Gastroesophageal sphincter (tissue), 4 donors: ENCODE data around the gene MX2. TPM values are rescaled to one million over a fixed set of nuclear protein-coding genes. Genes with fewer than 3 reads are reported as not detected.

Experiments
- ATAC-seq: fragments of 150-250 bp; one replicate; pipeline ENCODE4 v1.9.1; 2016; ENCODE audit warnings: mild to moderate bottlenecking, moderate library complexity
- H3K27ac ChIP-seq, 4 donors: fragments of 200-600 bp; sonication (generic) in 3 of 4; 1 replicate in 3 of 4; 2 replicates in 1 of 4; pipeline ENCODE4 v1.5.1; 2016 to 2019
- H3K27me3 ChIP-seq: fragments of 200-600 bp; sonication (generic); one replicate; pipeline ENCODE4 v1.5.1; 2019
- H3K36me3 ChIP-seq, 2 donors: fragments of 200-600 bp; sonication (generic); one replicate each; pipeline ENCODE4 v1.5.1; 2019; ENCODE audit warnings: control low read depth in 1 of 2
- H3K4me1 ChIP-seq, 3 donors: fragments of 200-600 bp; sonication (generic); 1 replicate in 2 of 3; 2 replicates in 1 of 3; pipeline ENCODE4 v1.5.1; 2016 to 2019; ENCODE audit warnings: control low read depth in 2 of 3
- H3K4me3 ChIP-seq, 2 donors: fragments of 200-600 bp; sonication (generic); one replicate each; pipeline ENCODE4 v1.5.1; 2019; ENCODE audit warnings: mild to moderate bottlenecking in 1 of 2, moderate library complexity in 1 of 2
- H3K9me3 ChIP-seq, 3 donors: fragments of 200-600 bp; sonication (generic); one replicate each; pipeline ENCODE4 v1.5.1; 2017 to 2019; ENCODE audit warnings: control low read depth in 2 of 3
- CTCF ChIP-seq, 4 experiments: fragments of 200-600 bp in 2 of 4; fragments of 450-650 bp in 2 of 4; sonication (generic) in 1 of 4; IDR thresholded peaks; one replicate each; pipeline ENCODE4 v1.5.1; 2017 to 2019; ENCODE audit warnings: antibody characterized with exemption in 4 of 4, mild to moderate bottlenecking in 2 of 4, moderate library complexity in 2 of 4
- EP300 ChIP-seq: sonication (generic); formaldehyde crosslinking; IDR thresholded peaks from one replicate; pipeline ENCODE4 v1.6.1; 2017; ENCODE audit warnings: antibody characterized with exemption, mild to moderate bottlenecking
- POLR2A ChIP-seq, 2 donors: fragments of 450-650 bp; IDR thresholded peaks; one replicate each; pipeline ENCODE4 v1.6.1; 2017; ENCODE audit warnings: antibody characterized with exemption in 2 of 2, mild to moderate bottlenecking in 2 of 2, moderate library complexity in 1 of 2
- POLR2AphosphoS5 ChIP-seq: sonication (generic); formaldehyde crosslinking; IDR thresholded peaks from one replicate; pipeline ENCODE4 v1.6.1; 2017; ENCODE audit warnings: antibody characterized with exemption
- WGBS, 2 donors: methylation state at CpG; one replicate each; pipeline ENCODE4 v1.1.5; 2018; ENCODE audit warnings: low coverage in 1 of 2; 5-methylcytosine and 5-hydroxymethylcytosine counted together
- total RNA-seq, 4 donors: library from RNA; depleted of rRNA; stranded (reverse); fragments of >200 nt; gene quantifications; one replicate each; pipeline ENCODE4 v1.1.0, GENCODE V29; 2016

The MX2 gene
- total RNA-seq, 4 donors from 2014 or later = 7.3 to 16.3 (median 11.2) TPM

GRCh38 chr21:41349126-41349525 is 12.7 kb upstream of the MX2 start:
- ATAC-seq = no peak
- H3K27me3 ChIP-seq = peaks cover 52% of the 10 kb centered on the region
- no peak overlapping the region for H3K4me3 ChIP-seq
- H3K9me3 ChIP-seq = no peaks in the 10 kb centered on the region
- no peak overlapping the region for H3K27ac ChIP-seq
- no peaks in the 10 kb centered on the region for H3K36me3 ChIP-seq
- 50 to 64% methylated on average over 3 to 5 of the region's 7 CpGs for WGBS, 2 donors
- no peak for TF ChIP-seq EP300
- TF ChIP-seq POLR2AphosphoS5 = no peak
- no peak for TF ChIP-seq CTCF (IDR thresholded peaks at IDR 0.05)
- TF ChIP-seq POLR2A (IDR thresholded peaks at IDR 0.05) = no peak
- no peaks in the 10 kb centered on the region for H3K4me1 ChIP-seq

DNA sequence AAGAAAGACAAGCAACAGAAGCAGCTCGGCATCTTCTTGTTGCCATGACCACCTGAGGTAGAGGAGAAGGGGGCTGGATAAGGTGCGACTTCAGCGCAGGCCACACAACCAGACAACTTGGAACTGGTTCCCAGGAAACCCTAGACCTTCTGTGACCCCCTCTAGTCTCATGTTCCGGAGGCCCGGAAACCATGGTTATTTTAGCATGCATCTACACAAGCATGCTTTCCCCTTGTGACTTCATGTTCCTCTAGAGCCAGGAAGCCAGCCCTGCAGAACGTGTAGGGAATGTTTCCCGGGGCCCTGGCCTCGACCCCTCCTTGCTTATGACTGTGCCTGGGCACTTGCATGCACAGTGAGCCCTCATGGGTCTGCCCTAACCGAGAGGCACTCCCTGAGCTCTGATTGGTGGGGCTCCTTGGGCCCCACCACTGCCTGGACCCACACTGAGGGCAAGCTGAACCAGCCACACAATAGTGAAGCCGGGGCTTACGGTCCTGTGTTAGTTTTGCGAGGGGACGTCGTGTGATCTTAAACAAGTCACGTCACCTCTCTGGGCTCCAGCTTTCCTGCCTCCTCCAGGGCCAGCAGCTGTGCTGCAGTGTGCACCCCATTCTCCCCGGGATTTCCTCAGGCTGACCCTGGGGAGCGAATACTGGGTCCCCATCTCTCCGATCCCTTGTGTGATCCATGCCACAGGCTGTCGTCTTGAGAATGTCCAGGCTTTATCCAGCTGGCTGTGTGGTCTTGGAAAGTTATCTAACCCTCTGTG is 12.0 kb upstream of the MX2 start:
- Histone ChIP-seq H3K27ac (no peak overlapping the region), H3K4me1 (no peaks in the 10 kb centered on the region), H3K36me3 (no peaks in the 10 kb centered on the region), H3K4me3 (no peak overlapping the region), H3K27me3 (peaks cover 52% of the 10 kb centered on the region), H3K9me3 (no peaks in the 10 kb centered on the region)
- ATAC-seq = no peak
- TF ChIP-seq POLR2AphosphoS5 (no peak), POLR2A (IDR thresholded peaks at IDR 0.05) (no peak), CTCF (IDR thresholded peaks at IDR 0.05) (no peak), EP300 (no peak)
- 84 to 100% methylated on average over 2 to 9 of the region's 19 CpGs for WGBS, 2 donors

- no peak overlapping the region for H3K27ac ChIP-seq
- H3K27me3 ChIP-seq = peaks cover 48% of the 10 kb centered on the region
- 89 to 90% methylated on average over 6 to 11 of the region's 16 CpGs for WGBS, 2 donors
- H3K9me3 ChIP-seq = no peaks in the 10 kb centered on the region
- no peak for TF ChIP-seq POLR2AphosphoS5
- no peak overlapping the region for H3K4me3 ChIP-seq
- H3K36me3 ChIP-seq = no peaks in the 10 kb centered on the region
- ATAC-seq = no peak
- no peaks in the 10 kb centered on the region for H3K4me1 ChIP-seq
These were observed 11.2 kb upstream of the MX2 start for GRCh38 chr21:41350436-41351155.

GRCh38 chr21:41357546-41357945 is 4.3 kb upstream of the MX2 start:
- H3K36me3 ChIP-seq = no peaks in the 10 kb centered on the region
- H3K27me3 ChIP-seq = no peaks in the 10 kb centered on the region
- H3K27ac ChIP-seq = no peak overlapping the region
- H3K4me3 ChIP-seq = no peak overlapping the region
- no peak for TF ChIP-seq POLR2AphosphoS5
- TF ChIP-seq EP300 = no peak
- TF ChIP-seq CTCF (IDR thresholded peaks at IDR 0.05) = no peak
- no peak for TF ChIP-seq POLR2A (IDR thresholded peaks at IDR 0.05)
- no peaks in the 10 kb centered on the region for H3K9me3 ChIP-seq
- 40 to 72% methylated on average over 5 of the region's 8 CpGs for WGBS, 2 donors
- no peak for ATAC-seq
- H3K4me1 ChIP-seq = peaks cover 0 to 23% (median 0%) of the 10 kb centered on the region in 3 donors

DNA sequence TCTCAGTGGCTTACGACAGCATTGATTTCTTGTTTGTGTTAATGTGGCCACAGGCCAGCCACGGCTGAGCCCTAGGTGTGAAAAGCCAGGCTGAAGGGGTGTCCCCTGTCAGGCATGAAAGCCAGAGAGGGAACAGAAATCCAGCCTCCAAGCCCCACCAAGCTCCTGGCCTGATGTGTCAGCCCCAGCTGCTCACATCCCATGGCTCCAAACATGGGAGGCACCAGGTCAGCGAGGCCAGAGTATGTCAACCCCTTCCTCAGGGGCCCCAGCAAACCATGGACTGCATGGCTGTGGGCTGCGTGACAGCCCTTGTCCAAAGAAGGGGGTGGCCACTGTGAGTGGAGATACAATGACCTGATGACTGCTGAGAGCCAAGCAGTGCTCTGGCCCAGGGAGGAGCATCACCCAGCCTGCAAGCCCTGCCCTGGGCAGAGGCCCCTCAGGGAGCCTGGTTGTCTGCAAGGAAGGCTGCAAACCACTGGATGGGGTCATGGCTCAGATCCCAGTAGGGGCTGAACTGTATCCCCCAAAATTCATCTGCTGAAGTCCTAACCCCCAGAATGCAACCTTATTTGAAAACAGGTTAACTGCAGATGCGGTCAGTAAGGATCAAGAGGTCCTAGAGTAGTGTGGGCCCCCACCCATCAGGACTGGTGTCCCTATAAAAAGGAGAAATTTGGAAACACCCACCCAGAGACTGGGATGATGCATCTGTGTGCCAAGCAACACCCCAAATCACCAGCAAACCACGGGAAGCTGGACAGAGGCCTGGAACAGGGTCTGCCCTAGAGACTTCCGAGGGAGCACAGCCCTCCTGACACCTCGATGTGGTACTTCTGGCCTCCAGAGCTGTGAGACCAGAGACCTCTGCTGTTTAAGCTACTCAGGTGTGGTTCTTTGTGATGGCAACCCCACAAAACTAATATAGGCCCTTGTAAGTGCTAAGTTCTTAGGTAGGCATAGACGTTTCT is 3.3 kb upstream of the MX2 start:
- Histone ChIP-seq H3K36me3 (no peaks in the 10 kb centered on the region), H3K4me1 (peaks cover 0 to 32% (median 0%) of the 10 kb centered on the region in 3 donors), H3K9me3 (no peaks in the 10 kb centered on the region), H3K27ac (peak overlapping the region in 1 of 4 donors; percentile 29), H3K4me3 (no peak overlapping the region), H3K27me3 (peaks cover 3% of the 10 kb centered on the region)
- TF ChIP-seq POLR2AphosphoS5 (no peak), CTCF (IDR thresholded peaks at IDR 0.05) (no peak), EP300 (no peak), POLR2A (IDR thresholded peaks at IDR 0.05) (no peak)
- no peak for ATAC-seq
- 85 to 100% methylated on average over 1 to 6 of the region's 9 CpGs for WGBS, 2 donors
